Epithelial cell of prostate (primary cell): ENCODE measurements around the gene ADCY1.

Source experiments
- DNase-seq: peaks from one replicate; pipeline ENCODE4 v3.0.0-alpha.2; 2011; ENCODE audit warnings: low read depth, low spot score
- H3K27ac ChIP-seq: fragments of 450-650 bp; 2 replicates; pipeline ENCODE4 v1.5.1; 2017; ENCODE audit warnings: mild to moderate bottlenecking

Gene ADCY1

GRCh38 chr7:45703373-45703821 lies 129.2 kb downstream of the ADCY1 start:
- no peak for DNase-seq
- H3K27ac ChIP-seq: no peak overlapping the region

- no peak overlapping the region for H3K27ac ChIP-seq
- no peak for DNase-seq
These were observed 129.9 kb downstream of the ADCY1 start for GRCh38 chr7:45703911-45704682.

- no peak overlapping the region for H3K27ac ChIP-seq
- DNase-seq: no peak
These were observed 130.5 kb downstream of the ADCY1 start for GRCh38 chr7:45704683-45705016.

- H3K27ac ChIP-seq: no peak overlapping the region
- no peak for DNase-seq
These were observed 134.1 kb downstream of the ADCY1 start for GRCh38 chr7:45708046-45708950.

GRCh38 chr7:45709168-45710042 lies 135.2 kb downstream of the ADCY1 start:
- no peak for DNase-seq
- no peak overlapping the region for H3K27ac ChIP-seq

- no peak for DNase-seq
- no peak overlapping the region for H3K27ac ChIP-seq
These were observed 136.3 kb downstream of the ADCY1 start for GRCh38 chr7:45710271-45711160.

- no peak overlapping the region for H3K27ac ChIP-seq
- no peak for DNase-seq
These were observed 137.0 kb downstream of the ADCY1 start for GRCh38 chr7:45711161-45711490.

GRCh38 chr7:45712057-45712689 lies 138.0 kb downstream of the ADCY1 start:
- no peak overlapping the region for H3K27ac ChIP-seq
- no peak for DNase-seq

- DNase-seq: no peak
These were observed 138.9 kb downstream of the ADCY1 start for GRCh38 chr7:45712872-45713668.

GRCh38 chr7:45713669-45714520 lies 139.7 kb downstream of the ADCY1 start:
- H3K27ac ChIP-seq: no peak overlapping the region
- no peak for DNase-seq

More at GRCh38 chr7:45712872-45713668, 138.9 kb downstream of the ADCY1 start:
- H3K27ac ChIP-seq: no peak overlapping the region

- no peak overlapping the region for H3K27ac ChIP-seq
- DNase-seq: no peak
These were observed 140.3 kb downstream of the ADCY1 start for GRCh38 chr7:45714521-45714820.

GRCh38 chr7:45715471-45716352 lies 141.5 kb downstream of the ADCY1 start:
- DNase-seq: no peak
- no peak overlapping the region for H3K27ac ChIP-seq

- no peak overlapping the region for H3K27ac ChIP-seq
- DNase-seq: no peak
These were observed 142.4 kb downstream of the ADCY1 start for GRCh38 chr7:45716380-45717203.

- H3K27ac ChIP-seq: no peak overlapping the region
- no peak for DNase-seq
These were observed 143.5 kb downstream of the ADCY1 start for GRCh38 chr7:45717537-45718235.
